HCT116 (cell line): ENCODE data around the gene SUMO4. TPM values are rescaled to one million over a fixed set of nuclear protein-coding genes. Genes with fewer than 3 reads are reported as not detected.
"Not testable (repeated sequence)": the region's sequence is repeated elsewhere in the genome, so short reads cannot be mapped to it uniquely, and the experiment has no call there.

ENCODE experiments used
- ATAC-seq: fragments of 200-7000 bp; cut with Tn5 transposase; 2 replicates; pipeline ENCODE4 v1.9.1; 2020; ENCODE audit warnings: mild to moderate bottlenecking, moderate library complexity
- BruUV-seq: library from RNA; stranded (reverse); fragments of 400-500 nt; replicated peaks from 2 replicates; lab custom pipeline; 2021; lab: Mats Ljungman, UMichigan
- CTCF ChIA-PET: fragments of 300-600 bp; sonication (Branson Sonifier 250); formaldehyde crosslinking; loops from one replicate; lab custom pipeline; 2021; ENCODE audit warnings: antibody characterized with exemption; lab: Charles Lee
- POLR2A ChIA-PET: fragments of 300-600, 350-600 bp; sonication (Branson Sonifier 250); formaldehyde crosslinking; loops from one replicate; lab custom pipeline; 2021; ENCODE audit warnings: antibody characterized with exemption; lab: Charles Lee
- RAD21 ChIA-PET, 2 experiments: fragments of 300-600 bp; sonication (Branson Sonifier 250); formaldehyde crosslinking; loops; one replicate each; lab custom pipeline; 2023; ENCODE audit warnings: low total read pairs in 2 of 2; ENCODE audit not compliant: uncharacterized antibody in 2 of 2, unreplicated experiment in 2 of 2, low non-redundant PET in 1 of 2; lab: Charles Lee
- DNase-seq: peaks from one replicate; pipeline ENCODE4 v3.0.0-alpha.2; 2010; ENCODE audit warnings: low read depth, low spot score
- H2AFZ ChIP-seq: fragments of 200-600 bp; shearing (Covaris generic), sonication (generic); 2 replicates; pipeline ENCODE4 v1.6.1; 2017; ENCODE audit warnings: low read depth, mixed run types, mixed read lengths, antibody characterized with exemption, low read length; ENCODE audit not compliant: poor library complexity, severe bottlenecking
- H3K27ac ChIP-seq: 2 replicates; pipeline ENCODE4 v1.5.1; 2012; ENCODE audit warnings: low read depth, low read length
- H3K27me3 ChIP-seq: fragments of 200-600 bp; sonication (generic); 2 replicates; pipeline ENCODE4 v1.6.1; 2016; ENCODE audit warnings: mixed run types, low read length, mixed read lengths; ENCODE audit not compliant: insufficient read depth
- H3K36me3 ChIP-seq, 2 experiments: fragments of 200-500 bp in 1 of 2; fragments of 200-600 bp in 1 of 2; sonication (Bioruptor generic) in 1 of 2; sonication (generic) in 1 of 2; 2 replicates each; pipeline versions ENCODE4 v1.5.1 to v1.6.1; 2014 to 2016; ENCODE audit warnings: low read length in 2 of 2, inconsistent platforms in 1 of 2, mixed read lengths in 1 of 2, mixed run types in 1 of 2; ENCODE audit not compliant: insufficient read depth in 2 of 2, control insufficient read depth in 1 of 2
- H3K4me1 ChIP-seq, 2 experiments: fragments of 200-600 bp in 1 of 2; sonication (generic) in 1 of 2; 2 replicates each; pipeline versions ENCODE4 v1.5.1 to v1.6.1; 2012 to 2017; ENCODE audit warnings: low read length in 2 of 2, inconsistent platforms in 1 of 2, mild to moderate bottlenecking in 1 of 2, mixed read lengths in 1 of 2, mixed run types in 1 of 2, moderate library complexity in 1 of 2; ENCODE audit not compliant: insufficient read depth in 2 of 2, control insufficient read depth in 1 of 2
- H3K4me2 ChIP-seq: fragments of 200-600 bp; sonication (generic); 2 replicates; pipeline ENCODE4 v1.6.1; 2017; ENCODE audit warnings: mixed run types, low read length, mixed read lengths
- H3K4me3 ChIP-seq, 2 experiments: fragments of 200-600 bp in 1 of 2; sonication (generic) in 1 of 2; replicated peaks in 1 of 2; 2 replicates each; pipeline ENCODE4 v1.5.1; 2011 to 2016; ENCODE audit warnings: low read length in 2 of 2, control low read depth in 1 of 2, low read depth in 1 of 2, mild to moderate bottlenecking in 1 of 2, mixed read lengths in 1 of 2, mixed run types in 1 of 2
- H3K79me2 ChIP-seq: fragments of 200-600 bp; sonication (generic); 2 replicates; pipeline ENCODE4 v1.6.1; 2017; ENCODE audit warnings: mild to moderate bottlenecking, mixed run types, low read length, moderate library complexity, mixed read lengths; ENCODE audit not compliant: insufficient read depth
- H3K9ac ChIP-seq: fragments of 200-600 bp; sonication (generic); 2 replicates; pipeline ENCODE4 v1.6.1; 2016; ENCODE audit warnings: low read length, mixed read lengths
- H3K9me2 ChIP-seq: fragments of 200-600 bp; sonication (generic), shearing (Covaris generic); 2 replicates; pipeline ENCODE4 v1.6.1; 2017; ENCODE audit warnings: mixed run types, mild to moderate bottlenecking, moderate library complexity; ENCODE audit not compliant: insufficient read depth
- H3K9me3 ChIP-seq, 2 experiments: fragments of 200-500 bp in 1 of 2; fragments of 200-600 bp in 1 of 2; sonication (Bioruptor generic) in 1 of 2; sonication (generic) in 1 of 2; 2 replicates each; pipeline ENCODE4 v1.6.1; 2014 to 2017; ENCODE audit warnings: low read length in 2 of 2, mixed read lengths in 2 of 2, inconsistent platforms in 1 of 2, low read depth in 1 of 2, mild to moderate bottlenecking in 1 of 2, mixed run types in 1 of 2, moderate library complexity in 1 of 2; ENCODE audit not compliant: control insufficient read depth in 1 of 2, insufficient read depth in 1 of 2
- H4K20me1 ChIP-seq: fragments of 200-600 bp; sonication (generic), shearing (Covaris generic); 2 replicates; pipeline ENCODE4 v1.6.1; 2017; ENCODE audit warnings: mixed run types, mild to moderate bottlenecking, moderate library complexity; ENCODE audit not compliant: insufficient read depth
- ELF1 ChIP-seq: IDR thresholded peaks from 2 replicates; pipeline ENCODE4 v1.6.1; 2012; ENCODE audit warnings: low read depth, borderline replicate concordance
- EZH2 ChIP-seq: fragments of 200-600 bp; sonication (generic); IDR thresholded peaks from 2 replicates; pipeline ENCODE4 v1.6.1; 2017; ENCODE audit warnings: antibody characterized with exemption, mixed run types
- EZH2phosphoT487 ChIP-seq: fragments of 200-600 bp; IDR thresholded peaks from 2 replicates; pipeline ENCODE4 v1.6.1; 2018; ENCODE audit warnings: antibody characterized with exemption, borderline replicate concordance
- FOSL1 ChIP-seq: IDR thresholded peaks from 2 replicates; pipeline ENCODE4 v1.6.1; 2012; ENCODE audit warnings: low read depth
- JUND ChIP-seq: IDR thresholded peaks from 2 replicates; pipeline ENCODE4 v1.6.1; 2012
- POLR2AphosphoS5 ChIP-seq: IDR thresholded peaks from 2 replicates; pipeline ENCODE4 v1.6.1; 2011; ENCODE audit warnings: mild to moderate bottlenecking, low read depth, low read length, moderate library complexity
- SRF ChIP-seq: IDR thresholded peaks from 2 replicates; pipeline ENCODE4 v1.6.1; 2012; ENCODE audit warnings: low read depth
- TCF7L2 ChIP-seq: IDR thresholded peaks from 2 replicates; pipeline ENCODE4 v1.7.0; 2011; ENCODE audit warnings: borderline replicate concordance, inconsistent platforms; ENCODE audit not compliant: insufficient read depth, insufficient read length; ENCODE audit errors: extremely low read depth
- intact Hi-C: fragments of 100-400 bp; cut with micrococcal nuclease; formaldehyde crosslinking; loops from 2 replicates; pipeline ENCODE4 v1.10.0; 2022
- total RNA-seq: library from RNA; stranded (reverse); gene quantifications from one replicate; pipeline ENCODE4 v1.2.1, GENCODE V29; 2021; ENCODE audit not compliant: unreplicated experiment
- TF ChIP-seq, protein P1 (sequence below): IDR thresholded peaks from 2 replicates; pipeline ENCODE4 v1.6.1; 2011; ENCODE audit warnings: mild to moderate bottlenecking, low read length, moderate library complexity; ENCODE audit not compliant: insufficient replicate concordance; ENCODE audit errors: extremely low read depth

SUMO4 gene
- total RNA-seq, 1 experiment from 2014 or later, result 1.6 TPM

DNA sequence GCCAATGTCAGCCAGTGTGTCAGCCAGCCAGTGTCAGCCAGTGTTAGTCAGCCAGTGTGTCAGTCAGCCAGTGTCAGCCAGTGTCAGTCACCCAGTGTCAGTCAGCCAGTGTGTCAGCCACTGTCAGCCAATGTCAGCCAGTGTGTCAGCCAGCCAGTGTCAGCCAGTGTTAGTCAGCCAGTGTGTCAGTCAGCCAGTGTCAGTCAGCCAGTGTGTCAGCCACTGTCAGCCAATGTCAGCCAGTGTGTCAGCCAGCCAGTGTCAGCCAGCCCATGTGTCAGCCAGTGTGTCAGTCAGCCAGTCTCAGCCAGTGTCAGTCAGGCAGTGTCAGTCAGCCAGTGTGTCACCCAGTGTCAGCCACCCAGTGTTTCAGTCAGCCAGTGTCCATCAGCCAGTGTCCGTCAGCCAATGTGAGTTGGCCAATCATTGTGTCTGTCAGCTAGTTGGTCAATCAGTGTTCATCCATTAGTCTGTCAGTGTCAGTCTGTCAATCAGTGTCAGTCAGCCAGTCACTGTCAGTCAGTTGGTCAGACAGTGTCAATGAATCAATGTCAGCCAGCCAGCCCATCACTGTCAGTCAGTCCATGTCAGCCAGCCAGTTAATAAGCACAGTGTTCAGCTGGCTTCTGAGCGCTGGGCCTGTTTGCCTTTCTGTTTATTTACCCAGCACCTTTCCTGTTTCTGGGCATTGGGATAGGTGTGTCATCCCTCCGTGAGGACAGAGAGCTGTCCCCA is 44.5 kb downstream of the SUMO4 start:
- intact Hi-C loops, result not testable (repeated sequence)

DNA sequence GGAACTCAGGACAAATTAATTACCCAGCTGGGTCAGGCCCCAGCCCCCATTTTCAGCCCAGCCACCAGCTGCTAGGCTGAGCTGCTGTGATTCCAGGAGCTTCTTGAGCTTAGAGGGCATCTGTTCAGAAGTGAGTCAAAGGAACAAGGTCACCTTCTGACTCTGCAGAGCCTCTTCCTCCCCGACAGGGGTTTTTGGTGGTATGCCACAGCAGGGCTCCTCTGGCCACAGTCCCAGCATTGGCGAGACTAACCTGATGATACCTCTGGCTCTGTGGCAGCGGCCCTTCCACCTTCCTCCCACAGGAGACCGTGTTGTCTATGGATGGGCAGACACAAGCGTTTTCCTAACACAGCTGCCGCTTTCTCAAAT is 45.0 kb downstream of the SUMO4 start:
- H3K4me2 ChIP-seq, result no peak overlapping the region
- intact Hi-C loops, result no loop called here
- H4K20me1 ChIP-seq, result no peaks in the 10 kb centered on the region
- ATAC-seq (no peak), DNase-seq (no peak)
- no peaks in the 10 kb centered on the region for H3K4me1 ChIP-seq
- H3K27me3 ChIP-seq, result no peaks in the 10 kb centered on the region
- no peak overlapping the region for H3K4me3 ChIP-seq
- no peak overlapping the region for H3K27ac ChIP-seq
- ChIA-PET CTCF (no interaction called here), POLR2A (no interaction called here), RAD21 (no interaction called here)
- TF ChIP-seq EZH2phosphoT487, result no peak
- no peaks in the 10 kb centered on the region for H3K9me2 ChIP-seq
- H3K79me2 ChIP-seq, result no peaks in the 10 kb centered on the region
- H3K36me3 ChIP-seq, result no peaks in the 10 kb centered on the region
- H3K9ac ChIP-seq, result no peak overlapping the region
- H3K9me3 ChIP-seq, result no peaks in the 10 kb centered on the region
- no peak overlapping the region for H2AFZ ChIP-seq
- BruUV-seq, result no TSS peak

More for the DNA sequence above, 44.5 kb downstream of the SUMO4 start:
- H3K36me3 ChIP-seq, H3K9ac ChIP-seq, H3K79me2 ChIP-seq, H3K9me2 ChIP-seq, H3K4me2 ChIP-seq, H3K4me1 ChIP-seq, POLR2A ChIA-PET, H3K27me3 ChIP-seq, H2AFZ ChIP-seq, RAD21 ChIA-PET, H4K20me1 ChIP-seq, BruUV-seq, DNase-seq, ATAC-seq, CTCF ChIA-PET, H3K4me3 ChIP-seq, H3K9me3 ChIP-seq, H3K27ac ChIP-seq: not testable (repeated sequence)

DNA sequence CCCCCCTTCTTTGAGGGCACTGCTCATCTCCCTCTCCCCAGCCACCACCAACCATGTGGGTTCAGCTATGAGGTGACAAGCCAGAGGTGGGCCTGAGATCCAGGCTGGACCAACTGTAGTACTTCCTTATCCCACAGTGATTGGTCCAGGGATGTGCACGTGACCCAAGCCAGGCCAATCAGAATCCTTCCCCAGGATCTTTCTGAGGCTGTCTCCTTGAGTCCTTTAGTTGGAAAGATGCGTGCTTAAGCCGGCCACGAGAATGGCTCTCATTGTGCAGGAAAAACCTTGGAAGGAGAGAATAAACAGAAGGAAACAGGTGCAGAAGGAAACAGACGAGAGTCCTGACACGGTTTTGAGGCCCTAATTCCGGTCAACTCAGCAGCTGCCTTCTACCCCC is 45.5 kb downstream of the SUMO4 start:
- Histone ChIP-seq H3K4me1 (no peaks in the 10 kb centered on the region), H3K9ac (no peak overlapping the region), H4K20me1 (no peaks in the 10 kb centered on the region), H3K79me2 (no peaks in the 10 kb centered on the region), H3K9me3 (no peaks in the 10 kb centered on the region), H3K27me3 (no peaks in the 10 kb centered on the region), H3K36me3 (no peaks in the 10 kb centered on the region), H3K9me2 (no peaks in the 10 kb centered on the region), H3K4me2 (no peak overlapping the region), H2AFZ (no peak overlapping the region), H3K27ac (no peak overlapping the region), H3K4me3 (no peak overlapping the region)
- ChIA-PET POLR2A (no interaction called here), CTCF (no interaction called here), RAD21 (no interaction called here)
- no peak for DNase-seq
- no peak for ATAC-seq
- BruUV-seq, result no TSS peak
- intact Hi-C loops, result no loop called here
- TF ChIP-seq FOSL1, result no peak
- no peak for TF ChIP-seq TCF7L2
- no peak for TF ChIP-seq EZH2phosphoT487
- TF ChIP-seq JUND, result no peak
- no peak for TF ChIP-seq SRF
- TF ChIP-seq ELF1, result no peak
- TF ChIP-seq, protein P1, sequence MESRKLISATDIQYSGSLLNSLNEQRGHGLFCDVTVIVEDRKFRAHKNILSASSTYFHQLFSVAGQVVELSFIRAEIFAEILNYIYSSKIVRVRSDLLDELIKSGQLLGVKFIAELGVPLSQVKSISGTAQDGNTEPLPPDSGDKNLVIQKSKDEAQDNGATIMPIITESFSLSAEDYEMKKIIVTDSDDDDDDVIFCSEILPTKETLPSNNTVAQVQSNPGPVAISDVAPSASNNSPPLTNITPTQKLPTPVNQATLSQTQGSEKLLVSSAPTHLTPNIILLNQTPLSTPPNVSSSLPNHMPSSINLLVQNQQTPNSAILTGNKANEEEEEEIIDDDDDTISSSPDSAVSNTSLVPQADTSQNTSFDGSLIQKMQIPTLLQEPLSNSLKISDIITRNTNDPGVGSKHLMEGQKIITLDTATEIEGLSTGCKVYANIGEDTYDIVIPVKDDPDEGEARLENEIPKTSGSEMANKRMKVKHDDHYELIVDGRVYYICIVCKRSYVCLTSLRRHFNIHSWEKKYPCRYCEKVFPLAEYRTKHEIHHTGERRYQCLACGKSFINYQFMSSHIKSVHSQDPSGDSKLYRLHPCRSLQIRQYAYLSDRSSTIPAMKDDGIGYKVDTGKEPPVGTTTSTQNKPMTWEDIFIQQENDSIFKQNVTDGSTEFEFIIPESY, result no peak
- TF ChIP-seq POLR2AphosphoS5, result no peak
- TF ChIP-seq EZH2, result no peak
